HCT116 (cell line): ENCODE results near the gene DYNLT2.
"Not testable (repeated sequence)": the region's sequence is repeated elsewhere in the genome, so short reads cannot be mapped to it uniquely, and the experiment has no call there.

ENCODE experiments used
- CEBPB ChIP-seq: IDR thresholded peaks from 2 replicates; pipeline ENCODE4 v1.6.1; 2012; ENCODE audit warnings: low read depth
- EZH2 ChIP-seq: fragments of 200-600 bp; sonication (generic); IDR thresholded peaks from 2 replicates; pipeline ENCODE4 v1.6.1; 2017; ENCODE audit warnings: antibody characterized with exemption, mixed run types
- POLR2AphosphoS5 ChIP-seq: IDR thresholded peaks from 2 replicates; pipeline ENCODE4 v1.6.1; 2011; ENCODE audit warnings: mild to moderate bottlenecking, low read depth, low read length, moderate library complexity
- SRF ChIP-seq: IDR thresholded peaks from 2 replicates; pipeline ENCODE4 v1.6.1; 2012; ENCODE audit warnings: low read depth
- YY1 ChIP-seq: IDR thresholded peaks from 2 replicates; pipeline ENCODE4 v1.6.1; 2011; ENCODE audit warnings: low read length, low read depth, moderate library complexity, mild to moderate bottlenecking; ENCODE audit not compliant: insufficient replicate concordance; ENCODE audit errors: extremely low read depth
- TF ChIP-seq, protein P1 (sequence below), 3 experiments: fragments of 200-600 bp in 1 of 3; sonication (generic) in 1 of 3; IDR thresholded peaks in 2 of 3; conservative IDR thresholded peaks in 1 of 3; 2 replicates each; pipeline ENCODE4 v1.5.1; 2012 to 2017; ENCODE audit warnings: low read depth in 2 of 3, low read length in 2 of 3, antibody characterized with exemption in 1 of 3, borderline replicate concordance in 1 of 3, control low read depth in 1 of 3, mild to moderate bottlenecking in 1 of 3, mixed read lengths in 1 of 3, mixed run types in 1 of 3, moderate library complexity in 1 of 3; ENCODE audit not compliant: insufficient read depth in 1 of 3
- TF ChIP-seq, protein P2 (sequence below): IDR thresholded peaks from 2 replicates; pipeline ENCODE4 v1.6.1; 2011; ENCODE audit warnings: mild to moderate bottlenecking, low read length, moderate library complexity; ENCODE audit not compliant: insufficient replicate concordance; ENCODE audit errors: extremely low read depth

DNA sequence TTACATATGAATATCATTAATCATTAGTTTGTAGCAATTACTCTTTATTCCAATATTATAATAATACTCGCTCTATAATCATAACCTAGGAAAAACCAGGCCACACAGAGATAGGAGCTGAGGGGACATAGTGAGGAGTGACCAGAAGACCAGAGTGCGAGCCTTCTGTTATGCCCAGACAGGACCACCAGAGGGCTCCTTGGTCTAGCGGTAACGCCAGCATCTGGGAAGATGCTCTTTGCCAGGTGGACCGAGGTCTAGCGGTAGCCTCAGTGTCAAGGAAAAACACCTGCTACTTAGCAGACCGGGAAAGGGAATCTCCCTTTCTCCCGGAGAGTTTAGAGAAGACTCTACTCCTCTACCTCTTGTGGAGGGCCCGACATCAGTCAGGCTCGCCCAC is 54.3 kb downstream of the DYNLT2 start:
- TF ChIP-seq POLR2AphosphoS5, EZH2, SRF, YY1, CEBPB: not testable (repeated sequence)
- TF ChIP-seq, protein P1, sequence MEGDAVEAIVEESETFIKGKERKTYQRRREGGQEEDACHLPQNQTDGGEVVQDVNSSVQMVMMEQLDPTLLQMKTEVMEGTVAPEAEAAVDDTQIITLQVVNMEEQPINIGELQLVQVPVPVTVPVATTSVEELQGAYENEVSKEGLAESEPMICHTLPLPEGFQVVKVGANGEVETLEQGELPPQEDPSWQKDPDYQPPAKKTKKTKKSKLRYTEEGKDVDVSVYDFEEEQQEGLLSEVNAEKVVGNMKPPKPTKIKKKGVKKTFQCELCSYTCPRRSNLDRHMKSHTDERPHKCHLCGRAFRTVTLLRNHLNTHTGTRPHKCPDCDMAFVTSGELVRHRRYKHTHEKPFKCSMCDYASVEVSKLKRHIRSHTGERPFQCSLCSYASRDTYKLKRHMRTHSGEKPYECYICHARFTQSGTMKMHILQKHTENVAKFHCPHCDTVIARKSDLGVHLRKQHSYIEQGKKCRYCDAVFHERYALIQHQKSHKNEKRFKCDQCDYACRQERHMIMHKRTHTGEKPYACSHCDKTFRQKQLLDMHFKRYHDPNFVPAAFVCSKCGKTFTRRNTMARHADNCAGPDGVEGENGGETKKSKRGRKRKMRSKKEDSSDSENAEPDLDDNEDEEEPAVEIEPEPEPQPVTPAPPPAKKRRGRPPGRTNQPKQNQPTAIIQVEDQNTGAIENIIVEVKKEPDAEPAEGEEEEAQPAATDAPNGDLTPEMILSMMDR (IDR thresholded peaks at IDR 0.05 in 2 of 3, conservative IDR thresholded peaks at IDR 0.05 in 1 of 3; ENCODE audit: borderline replicate concordance in 1 of 3, insufficient read depth in 1 of 3, low read depth in 2 of 3, low read length in 2 of 3): peak; percentile 19 to 56 (median 44); a peak in 5 of 6 replicates
- TF ChIP-seq, protein P2, sequence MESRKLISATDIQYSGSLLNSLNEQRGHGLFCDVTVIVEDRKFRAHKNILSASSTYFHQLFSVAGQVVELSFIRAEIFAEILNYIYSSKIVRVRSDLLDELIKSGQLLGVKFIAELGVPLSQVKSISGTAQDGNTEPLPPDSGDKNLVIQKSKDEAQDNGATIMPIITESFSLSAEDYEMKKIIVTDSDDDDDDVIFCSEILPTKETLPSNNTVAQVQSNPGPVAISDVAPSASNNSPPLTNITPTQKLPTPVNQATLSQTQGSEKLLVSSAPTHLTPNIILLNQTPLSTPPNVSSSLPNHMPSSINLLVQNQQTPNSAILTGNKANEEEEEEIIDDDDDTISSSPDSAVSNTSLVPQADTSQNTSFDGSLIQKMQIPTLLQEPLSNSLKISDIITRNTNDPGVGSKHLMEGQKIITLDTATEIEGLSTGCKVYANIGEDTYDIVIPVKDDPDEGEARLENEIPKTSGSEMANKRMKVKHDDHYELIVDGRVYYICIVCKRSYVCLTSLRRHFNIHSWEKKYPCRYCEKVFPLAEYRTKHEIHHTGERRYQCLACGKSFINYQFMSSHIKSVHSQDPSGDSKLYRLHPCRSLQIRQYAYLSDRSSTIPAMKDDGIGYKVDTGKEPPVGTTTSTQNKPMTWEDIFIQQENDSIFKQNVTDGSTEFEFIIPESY: not testable (repeated sequence)
